ENCODE measurements around the gene EIF3D.

DNA sequence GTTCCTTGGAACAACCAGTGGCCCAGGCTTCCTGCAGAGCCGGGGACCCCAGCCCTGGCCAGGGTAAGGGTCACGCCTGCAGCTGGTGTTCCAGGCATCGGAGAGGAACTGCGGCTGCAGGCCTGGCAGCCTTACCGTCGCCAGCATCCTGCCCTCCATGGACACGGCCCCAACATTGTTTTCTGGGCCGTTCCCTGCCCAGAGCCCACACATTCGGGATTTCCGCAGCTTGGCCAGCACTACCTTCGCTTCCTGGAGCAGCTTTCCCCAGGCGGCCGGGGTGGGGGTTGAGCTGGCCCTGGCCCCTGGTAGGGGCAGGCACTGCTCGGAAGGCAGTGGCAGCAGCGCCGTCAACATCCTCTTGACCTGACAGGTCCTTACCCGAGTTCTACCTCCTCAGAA is 65.2 kb downstream of the EIF3D start:
- no peak for TF ChIP-seq GATA2 (IDR thresholded peaks at IDR 0.05; ENCODE audit: low read depth, low read length)
- TF ChIP-seq GATA3 (IDR thresholded peaks at IDR 0.05; ENCODE audit: low read depth, low read length), result no peak

Data from SH-SY5Y (cell line).